ENCODE results near the gene FER. TPM values are rescaled to one million over a fixed set of nuclear protein-coding genes. Genes with fewer than 3 reads are reported as not detected.

The FER gene
- polyA plus RNA-seq, 1 donor (not counting 4 experiments of a cell fraction or from before 2014, with no cell fraction given): 17.1 TPM

GRCh38 chr5:108703313-108703712 is 44.4 kb upstream of the FER start:
- Histone ChIP-seq H3K4me1 (ENCODE audit: control insufficient read depth, extremely low read depth, insufficient read depth, low read length) (no peaks in the 10 kb centered on the region), H3K4me2 (ENCODE audit: control insufficient read depth, extremely low read depth, insufficient read depth, low read depth, low read length) (no peak overlapping the region), H3K9ac (ENCODE audit: control insufficient read depth, extremely low read depth, insufficient read depth, low read length) (no peak overlapping the region), H3K27me3 (ENCODE audit: control insufficient read depth, extremely low read depth, insufficient read depth, low read length) (no peaks in the 10 kb centered on the region), H3K79me2 (ENCODE audit: control insufficient read depth, insufficient read depth, low read length) (no peaks in the 10 kb centered on the region), H3K4me3 (ENCODE audit: control insufficient read depth in 2 of 3, extremely low read depth in 1 of 3, insufficient read depth in 2 of 3, low read depth in 1 of 3, low read length in 3 of 3) (no peak overlapping the region), H3K27ac (ENCODE audit: control insufficient read depth, insufficient read depth, low read length) (no peak overlapping the region), H2AFZ (ENCODE audit: control insufficient read depth, low read length) (no peak overlapping the region), H4K20me1 (ENCODE audit: control insufficient read depth, extremely low read depth, insufficient read depth, low read length) (no peaks in the 10 kb centered on the region), H3K9me1 (ENCODE audit: control insufficient read depth, extremely low read depth, insufficient read depth, low read length) (no peaks in the 10 kb centered on the region), H3K36me3 (ENCODE audit: control insufficient read depth in 2 of 2, extremely low read depth in 1 of 2, insufficient read depth in 2 of 2, low read length in 2 of 2) (no peaks in the 10 kb centered on the region), H3K9me3 (ENCODE audit: control insufficient read depth, low read depth, low read length) (no peaks in the 10 kb centered on the region)
- TF ChIP-seq CTCF (optimal IDR thresholded peaks at IDR 0.05 in 1 of 3, IDR thresholded peaks at IDR 0.05 in 1 of 3, conservative IDR thresholded peaks at IDR 0.05 in 1 of 3; ENCODE audit: extremely low read depth in 1 of 3, insufficient read depth in 2 of 3, low read length in 3 of 3): no peak
- no peak for TF ChIP-seq EZH2 (IDR thresholded peaks at IDR 0.05; ENCODE audit: low read length)
- FAIRE-seq (no peak), DNase-seq (ENCODE audit: low read depth, low spot score) (no peak)
- dilution Hi-C loops (cut with MboI; ENCODE audit: extremely low pct_ligation_motif_present, low sequenced_read_pairs): no loop called here

- no peaks in the 10 kb centered on the region for H4K20me1 ChIP-seq (ENCODE audit: control insufficient read depth, extremely low read depth, insufficient read depth, low read length)
- H2AFZ ChIP-seq (ENCODE audit: control insufficient read depth, low read length): no peak overlapping the region
- no peaks in the 10 kb centered on the region for H3K36me3 ChIP-seq (ENCODE audit: control insufficient read depth in 2 of 2, extremely low read depth in 1 of 2, insufficient read depth in 2 of 2, low read length in 2 of 2)
- no peak overlapping the region for H3K4me2 ChIP-seq (ENCODE audit: control insufficient read depth, extremely low read depth, insufficient read depth, low read depth, low read length)
- H3K27me3 ChIP-seq (ENCODE audit: control insufficient read depth, extremely low read depth, insufficient read depth, low read length): no peaks in the 10 kb centered on the region
- FAIRE-seq (no peak), DNase-seq (ENCODE audit: low read depth, low spot score) (no peak)
- no peak overlapping the region for H3K4me3 ChIP-seq (ENCODE audit: control insufficient read depth in 2 of 3, extremely low read depth in 1 of 3, insufficient read depth in 2 of 3, low read depth in 1 of 3, low read length in 3 of 3)
- H3K9ac ChIP-seq (ENCODE audit: control insufficient read depth, extremely low read depth, insufficient read depth, low read length): no peak overlapping the region
- H3K4me1 ChIP-seq (ENCODE audit: control insufficient read depth, extremely low read depth, insufficient read depth, low read length): no peaks in the 10 kb centered on the region
- dilution Hi-C loops (cut with MboI; ENCODE audit: extremely low pct_ligation_motif_present, low sequenced_read_pairs): no loop called here
- no peaks in the 10 kb centered on the region for H3K9me1 ChIP-seq (ENCODE audit: control insufficient read depth, extremely low read depth, insufficient read depth, low read length)
- no peaks in the 10 kb centered on the region for H3K9me3 ChIP-seq (ENCODE audit: control insufficient read depth, low read depth, low read length)
- H3K27ac ChIP-seq (ENCODE audit: control insufficient read depth, insufficient read depth, low read length): no peak overlapping the region
- H3K79me2 ChIP-seq (ENCODE audit: control insufficient read depth, insufficient read depth, low read length): no peaks in the 10 kb centered on the region
- no peak for TF ChIP-seq CTCF (optimal IDR thresholded peaks at IDR 0.05 in 1 of 3, IDR thresholded peaks at IDR 0.05 in 1 of 3, conservative IDR thresholded peaks at IDR 0.05 in 1 of 3; ENCODE audit: extremely low read depth in 1 of 3, insufficient read depth in 2 of 3, low read length in 3 of 3)
- TF ChIP-seq EZH2 (IDR thresholded peaks at IDR 0.05; ENCODE audit: low read length): no peak
Observed at GRCh38 chr5:108707141-108707540, 40.6 kb upstream of the FER start.

Measured in keratinocyte (primary cell).